CD14-positive monocyte (primary cell): ENCODE results near the gene PKD1L1. TPM values are rescaled to one million over a fixed set of nuclear protein-coding genes. Genes with fewer than 3 reads are reported as not detected.
A peak's percentile ranks its signal among the peaks of the same experiment; 100 is the strongest.
"Not testable (repeated sequence)": the region's sequence is repeated elsewhere in the genome, so short reads cannot be mapped to it uniquely, and the experiment has no call there.

Experiments used
- DNase-seq, 3 donors: peaks; one replicate each; pipeline ENCODE4 v3.0.0-alpha.2; 2011 to 2022
- H2AFZ ChIP-seq: 2 replicates; pipeline ENCODE4 v1.6.0; 2012; ENCODE audit warnings: mild to moderate bottlenecking, low read depth, low read length, inconsistent platforms; ENCODE audit not compliant: insufficient read depth, poor library complexity, severe bottlenecking
- H3K27ac ChIP-seq, 2 donors: 1 replicate in 1 of 2; 2 replicates in 1 of 2; pipeline ENCODE4 v1.5.1; 2012 to 2013; ENCODE audit warnings: low read length in 2 of 2, control low read depth in 1 of 2, inconsistent platforms in 1 of 2, low read depth in 1 of 2, mild to moderate bottlenecking in 1 of 2
- H3K27me3 ChIP-seq, 2 donors: one replicate each; pipeline versions ENCODE4 v1.6.0 to v1.6.1; 2011 to 2013; ENCODE audit warnings: low read length in 2 of 2; ENCODE audit not compliant: control insufficient read depth in 2 of 2, insufficient read depth in 2 of 2
- H3K36me3 ChIP-seq, 2 donors: replicated peaks in 1 of 2; 1 replicate in 1 of 2; 2 replicates in 1 of 2; pipeline versions ENCODE4 v1.5.1 to v1.6.1; 2012 to 2013; ENCODE audit warnings: low read length in 2 of 2, control low read depth in 1 of 2, inconsistent platforms in 1 of 2, mild to moderate bottlenecking in 1 of 2; ENCODE audit not compliant: insufficient read depth in 2 of 2, control insufficient read depth in 1 of 2
- H3K4me1 ChIP-seq, 2 donors: 1 replicate in 1 of 2; 2 replicates in 1 of 2; pipeline versions ENCODE4 v1.5.1 to v1.6.1; 2012 to 2013; ENCODE audit warnings: low read length in 2 of 2, control low read depth in 1 of 2, inconsistent platforms in 1 of 2, mild to moderate bottlenecking in 1 of 2, moderate library complexity in 1 of 2; ENCODE audit not compliant: insufficient read depth in 2 of 2, control insufficient read depth in 1 of 2
- H3K4me2 ChIP-seq: replicated peaks from 2 replicates; pipeline ENCODE3; 2012; ENCODE audit warnings: low read length, moderate library complexity, mild to moderate bottlenecking; ENCODE audit not compliant: poor library complexity, severe bottlenecking; ENCODE audit errors: extremely low read depth
- H3K4me3 ChIP-seq, 3 experiments: fragments of 200-600 bp in 1 of 3; sonication (generic) in 1 of 3; replicated peaks in 1 of 3; 1 replicate in 2 of 3; 2 replicates in 1 of 3; pipeline ENCODE4 v1.5.1; 2011 to 2013; ENCODE audit warnings: low read length in 3 of 3, mild to moderate bottlenecking in 3 of 3, control low read depth in 2 of 3, low read depth in 2 of 3, inconsistent platforms in 1 of 3, moderate library complexity in 1 of 3
- H3K79me2 ChIP-seq: 2 replicates; pipeline ENCODE4 v1.6.0; 2012; ENCODE audit warnings: mild to moderate bottlenecking, control low read depth, inconsistent platforms, low read length, moderate library complexity; ENCODE audit not compliant: insufficient read depth
- H3K9ac ChIP-seq: 2 replicates; pipeline ENCODE4 v1.6.0; 2017; ENCODE audit warnings: low read length, mild to moderate bottlenecking; ENCODE audit not compliant: insufficient read depth, poor library complexity, severe bottlenecking
- H3K9me3 ChIP-seq, 2 donors: replicated peaks in 1 of 2; 1 replicate in 1 of 2; 2 replicates in 1 of 2; pipeline versions ENCODE4 v1.5.1 to v1.6.1; 2012 to 2013; ENCODE audit warnings: low read length in 2 of 2, control low read depth in 1 of 2; ENCODE audit not compliant: control insufficient read depth in 1 of 2, insufficient read depth in 1 of 2
- H4K20me1 ChIP-seq: 2 replicates; pipeline ENCODE4 v1.6.0; 2012; ENCODE audit warnings: mild to moderate bottlenecking, low read length, control low read depth, moderate library complexity; ENCODE audit not compliant: insufficient read depth
- H3K27ac Mint-ChIP-seq, 7 donors: one replicate each; pipeline ENCODE4 v1.8.0; 2020; ENCODE audit warnings: mild to moderate bottlenecking in 7 of 7, mixed read lengths in 7 of 7, moderate library complexity in 6 of 7, inconsistent platforms in 2 of 7
- H3K27me3 Mint-ChIP-seq, 3 donors: one replicate each; pipeline ENCODE4 v1.8.0; 2021 to 2022; ENCODE audit warnings: low read depth in 3 of 3, mild to moderate bottlenecking in 3 of 3, mixed read lengths in 3 of 3, moderate library complexity in 3 of 3, inconsistent platforms in 1 of 3
- H3K36me3 Mint-ChIP-seq, 2 donors: one replicate each; pipeline ENCODE4 v1.8.0; 2020; ENCODE audit warnings: mixed read lengths in 2 of 2, inconsistent platforms in 1 of 2, mild to moderate bottlenecking in 1 of 2
- H3K4me1 Mint-ChIP-seq: one replicate; pipeline ENCODE4 v1.8.0; 2020; ENCODE audit warnings: mild to moderate bottlenecking, mixed read lengths
- H3K4me3 Mint-ChIP-seq, 2 donors: one replicate each; pipeline ENCODE4 v1.8.0; 2020; ENCODE audit warnings: mild to moderate bottlenecking in 2 of 2, mixed read lengths in 2 of 2, moderate library complexity in 1 of 2
- H3K9me3 Mint-ChIP-seq, 7 donors: one replicate each; pipeline ENCODE4 v1.8.0; 2020 to 2022; ENCODE audit warnings: mixed read lengths in 7 of 7, mild to moderate bottlenecking in 6 of 7, moderate library complexity in 6 of 7, inconsistent platforms in 2 of 7
- CTCF ChIP-seq: fragments of 200-600 bp; IDR thresholded peaks from one replicate; pipeline ENCODE4 v1.8.0; 2022; ENCODE audit warnings: antibody characterized with exemption, mild to moderate bottlenecking
- WGBS: methylation state at CpG from one replicate; pipeline ENCODE4 v1.1.5; 2013; ENCODE audit warnings: missing lambda C conversion rate; ENCODE audit not compliant: insufficient coverage; 5-methylcytosine and 5-hydroxymethylcytosine counted together
- intact Hi-C, 2 donors: fragments of 100-400 bp; cut with micrococcal nuclease; formaldehyde crosslinking; loops; one replicate each; pipeline versions ENCODE4 v1.15.0 to v1.15.1; 2023
- polyA plus RNA-seq, 3 donors: library from polyadenylated mRNA; depleted of rRNA in 1 of 3; unstranded in 2 of 3; stranded (reverse) in 1 of 3; fragments of 300-500 nt in 2 of 3; fragments of >200 nt in 1 of 3; fragmentation: Illumina TruSeq in 2 of 3; gene quantifications; 1 replicate in 2 of 3; 2 replicates in 1 of 3; pipeline ENCODE4 v1.2.3, GENCODE V29; 2012 to 2021

The PKD1L1 gene
- polyA plus RNA-seq, 3 donors, result 0.19 TPM; not detected in 2

GRCh38 chr7:47943676-47944474 is 4.4 kb downstream of the PKD1L1 start:
- intact Hi-C loops, result loop anchor here (2.0 to 5.0 kb wide), 2 partner anchors 167 to 168 kb away; no protein-coding TSS in a partner anchor
- peak overlapping the region in 3 of 7 donors; percentile 24 to 73 (median 28) for H3K27ac Mint-ChIP-seq
- Histone ChIP-seq H3K4me3 (no peak overlapping the region), H3K4me2 (no peak overlapping the region), H2AFZ (no peak overlapping the region), H3K4me1 (peaks cover 16 to 19% of the 10 kb centered on the region in 2 donors), H4K20me1 (no peaks in the 10 kb centered on the region), H3K27me3 (no peaks in the 10 kb centered on the region), H3K79me2 (no peaks in the 10 kb centered on the region), H3K9me3 (no peaks in the 10 kb centered on the region), H3K36me3 (no peaks in the 10 kb centered on the region), H3K27ac (no peak overlapping the region), H3K9ac (no peak overlapping the region)
- no peaks in the 10 kb centered on the region for H3K9me3 Mint-ChIP-seq
- H3K4me3 Mint-ChIP-seq, result no peak overlapping the region
- H3K36me3 Mint-ChIP-seq, result no peaks in the 10 kb centered on the region
- no peak for DNase-seq
- H3K27me3 Mint-ChIP-seq, result peaks cover 2 to 7% (median 4%) of the 10 kb centered on the region in 3 donors
- peaks cover 18% of the 10 kb centered on the region for H3K4me1 Mint-ChIP-seq
- no peak for TF ChIP-seq CTCF
- WGBS, result 88% methylated on average over 5 of the region's 8 CpGs

GRCh38 chr7:47942651-47943050 is 5.6 kb downstream of the PKD1L1 start:
- not testable (repeated sequence) for H3K79me2 ChIP-seq, H3K27ac ChIP-seq, H3K36me3 Mint-ChIP-seq, H3K9ac ChIP-seq, H3K4me2 ChIP-seq, H3K9me3 Mint-ChIP-seq, DNase-seq, H4K20me1 ChIP-seq, H3K27ac Mint-ChIP-seq, H3K4me3 Mint-ChIP-seq, H3K27me3 ChIP-seq, H2AFZ ChIP-seq, H3K36me3 ChIP-seq, H3K9me3 ChIP-seq, H3K27me3 Mint-ChIP-seq, H3K4me3 ChIP-seq
- H3K4me1 ChIP-seq, result peaks cover 16 to 19% of the 10 kb centered on the region in 2 donors
- H3K4me1 Mint-ChIP-seq, result peaks cover 18% of the 10 kb centered on the region
- intact Hi-C loops, result loop anchor here in 1 of 2 donors (5.0 kb wide), 1 partner anchor 170 kb away; no protein-coding TSS in a partner anchor
- WGBS, result 80% methylated on average over 1 of the region's 10 CpGs
